Anterior cingulate cortex (tissue), 58 donors: ENCODE data around the gene MIAT.

Source experiments
- DNase-seq, 58 donors: peaks; one replicate each; lab custom pipeline; 2025; lab: John Stamatoyannopoulos, UW

The MIAT gene

GRCh38 chr22:26718905-26719304 is 61.5 kb downstream of the MIAT start:
- no peak for DNase-seq

- no peak for DNase-seq
Measured at GRCh38 chr22:26722159-26722558, 64.8 kb downstream of the MIAT start.

- DNase-seq = no peak
Measured at GRCh38 chr22:26724414-26724813, 67.0 kb downstream of the MIAT start.

- no peak for DNase-seq
Measured at GRCh38 chr22:26725012-26725676, 67.8 kb downstream of the MIAT start.
